GM19099 (cell line): ENCODE results near the gene PPP2R3B.

Source experiments
- POLR2A ChIP-seq: IDR thresholded peaks from 3 replicates; pipeline ENCODE4 v1.6.1; 2011; ENCODE audit warnings: low read depth; ENCODE audit not compliant: insufficient read length; ENCODE audit errors: extremely low read depth

The PPP2R3B gene

GRCh38 chrX:352582-353314 lies 34.0 kb downstream of the PPP2R3B start:
- TF ChIP-seq POLR2A: no peak

GRCh38 chrX:352181-352580 lies 34.5 kb downstream of the PPP2R3B start:
- no peak for TF ChIP-seq POLR2A

- no peak for TF ChIP-seq POLR2A
Measured at GRCh38 chrX:351736-352135, 35.0 kb downstream of the PPP2R3B start.

DNA sequence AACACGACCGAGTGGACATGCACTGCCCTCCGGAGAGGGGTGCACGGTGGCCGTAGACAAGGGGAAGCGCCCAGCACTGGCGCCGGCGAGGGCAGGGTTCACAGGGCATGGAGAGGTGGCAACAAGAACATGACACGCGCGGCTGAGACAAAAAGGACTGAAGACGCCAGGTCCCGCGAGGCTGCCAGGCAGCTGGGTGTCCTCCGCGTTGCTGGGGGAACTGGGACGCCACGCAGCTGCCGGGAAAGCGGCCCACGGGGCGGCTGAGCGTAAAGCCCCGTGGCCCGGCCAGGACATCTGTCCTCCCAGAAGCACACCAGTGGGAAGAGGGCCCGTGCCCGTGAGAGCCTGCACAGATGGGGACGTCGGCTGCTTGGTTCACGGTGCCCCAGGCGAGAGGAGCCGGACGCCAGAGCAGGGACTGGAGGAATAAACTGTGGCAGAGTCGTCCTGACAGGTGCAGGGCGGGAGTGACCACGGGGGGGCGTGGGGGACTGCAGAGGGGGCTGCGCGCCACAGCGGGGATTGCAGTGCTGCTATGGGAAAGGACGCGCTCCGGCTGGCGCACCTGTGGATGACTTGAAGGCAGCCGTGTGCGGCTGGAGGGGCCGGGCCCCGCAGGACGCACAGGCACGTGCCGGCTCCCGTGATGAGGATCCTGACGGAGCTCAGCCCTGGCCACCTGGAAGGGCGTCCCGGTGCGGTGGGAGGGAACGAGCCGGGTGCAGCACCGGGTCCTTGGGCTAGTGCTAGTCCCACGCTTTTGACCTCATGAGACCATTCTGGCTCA lies 36.0 kb downstream of the PPP2R3B start:
- TF ChIP-seq POLR2A: no peak

- TF ChIP-seq POLR2A: no peak
Measured at GRCh38 chrX:350148-350533, 36.6 kb downstream of the PPP2R3B start.

- no peak for TF ChIP-seq POLR2A
Measured at GRCh38 chrX:349702-350101, 37.0 kb downstream of the PPP2R3B start.

DNA sequence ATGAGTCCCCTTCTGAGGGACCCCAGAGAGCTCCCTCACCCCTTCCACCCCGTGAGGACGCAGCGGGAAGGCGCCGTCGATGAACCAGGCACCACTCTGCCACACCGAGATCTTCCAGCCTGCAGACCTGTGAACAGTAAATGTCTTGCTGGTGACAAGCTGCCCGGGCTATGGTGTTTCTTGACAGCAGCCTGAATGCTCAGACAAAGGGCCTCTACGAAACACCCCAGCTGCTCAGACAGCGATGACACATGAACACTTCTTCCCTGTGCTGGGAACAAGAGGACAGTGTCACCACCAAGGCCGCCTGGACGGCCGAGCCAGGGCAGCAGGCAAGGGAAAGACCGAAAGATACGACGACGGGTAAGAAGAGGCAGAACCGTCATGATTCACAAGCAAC lies 37.5 kb downstream of the PPP2R3B start:
- TF ChIP-seq POLR2A: no peak

DNA sequence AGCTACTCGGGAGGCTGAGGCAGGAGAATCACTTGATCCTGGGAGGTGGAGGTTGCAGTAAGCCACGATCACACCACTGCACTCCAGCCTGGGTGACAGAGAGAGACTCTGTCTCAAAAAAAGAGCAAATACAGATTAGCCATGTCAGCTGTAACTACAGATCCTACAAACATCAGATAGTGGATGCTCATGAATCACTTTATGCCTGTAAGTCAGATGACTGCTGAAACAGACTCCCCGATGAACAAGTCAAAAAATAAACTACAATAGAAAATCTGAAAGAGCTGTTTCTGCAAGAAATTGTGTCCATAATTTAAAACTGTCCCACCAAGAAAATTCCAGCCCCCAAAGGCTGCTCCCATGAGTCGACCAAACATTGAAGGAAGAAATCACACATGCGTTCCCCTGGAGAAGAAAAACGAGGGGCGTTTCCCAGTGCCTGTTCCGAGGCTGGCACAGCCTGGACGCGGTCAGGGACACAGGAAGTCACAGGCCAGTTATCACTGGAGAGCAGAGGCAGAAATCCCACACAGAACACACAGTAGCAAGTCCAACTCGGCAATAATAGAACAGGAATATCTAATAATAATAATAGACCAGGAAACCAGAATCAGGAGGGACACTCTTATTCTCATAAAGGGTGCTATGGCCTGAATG lies 38.1 kb downstream of the PPP2R3B start:
- TF ChIP-seq POLR2A: no peak

DNA sequence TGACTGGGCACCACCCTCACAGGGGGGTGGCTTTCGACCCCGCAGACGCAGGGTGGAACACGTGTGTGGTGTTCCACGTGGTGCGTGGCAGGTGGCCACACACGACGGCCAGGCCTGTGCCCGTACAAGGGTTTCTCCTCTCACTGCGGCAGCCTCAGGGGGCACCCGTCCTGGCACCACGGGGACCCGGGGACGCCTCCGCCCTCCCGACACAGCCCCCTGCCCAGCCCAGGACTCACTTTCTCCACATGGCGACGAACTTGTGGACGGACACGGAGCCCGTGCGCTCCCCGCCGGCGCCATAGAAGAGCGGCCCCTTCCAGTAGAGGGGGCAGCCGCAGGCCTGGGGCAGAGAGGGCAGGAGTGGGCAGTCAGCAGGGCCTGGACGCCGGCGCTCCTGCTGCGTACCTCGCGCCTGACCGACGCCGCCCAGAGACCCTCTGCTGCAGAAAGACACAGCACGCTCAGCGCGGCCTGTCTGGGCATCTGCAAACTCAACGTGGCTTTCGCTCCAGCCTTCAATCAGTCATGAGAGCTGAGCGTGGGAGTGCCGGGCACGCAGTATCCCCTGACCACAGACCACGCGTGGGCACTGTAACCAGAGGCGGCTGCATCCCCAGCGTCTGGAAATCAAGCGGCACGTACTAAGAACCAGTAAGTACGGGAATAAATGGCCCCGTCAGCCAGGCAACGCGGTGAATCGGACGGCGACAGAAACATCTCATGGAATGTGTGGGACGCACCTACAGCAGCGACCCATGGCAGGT lies 39.2 kb downstream of the PPP2R3B start:
- TF ChIP-seq POLR2A: no peak

DNA sequence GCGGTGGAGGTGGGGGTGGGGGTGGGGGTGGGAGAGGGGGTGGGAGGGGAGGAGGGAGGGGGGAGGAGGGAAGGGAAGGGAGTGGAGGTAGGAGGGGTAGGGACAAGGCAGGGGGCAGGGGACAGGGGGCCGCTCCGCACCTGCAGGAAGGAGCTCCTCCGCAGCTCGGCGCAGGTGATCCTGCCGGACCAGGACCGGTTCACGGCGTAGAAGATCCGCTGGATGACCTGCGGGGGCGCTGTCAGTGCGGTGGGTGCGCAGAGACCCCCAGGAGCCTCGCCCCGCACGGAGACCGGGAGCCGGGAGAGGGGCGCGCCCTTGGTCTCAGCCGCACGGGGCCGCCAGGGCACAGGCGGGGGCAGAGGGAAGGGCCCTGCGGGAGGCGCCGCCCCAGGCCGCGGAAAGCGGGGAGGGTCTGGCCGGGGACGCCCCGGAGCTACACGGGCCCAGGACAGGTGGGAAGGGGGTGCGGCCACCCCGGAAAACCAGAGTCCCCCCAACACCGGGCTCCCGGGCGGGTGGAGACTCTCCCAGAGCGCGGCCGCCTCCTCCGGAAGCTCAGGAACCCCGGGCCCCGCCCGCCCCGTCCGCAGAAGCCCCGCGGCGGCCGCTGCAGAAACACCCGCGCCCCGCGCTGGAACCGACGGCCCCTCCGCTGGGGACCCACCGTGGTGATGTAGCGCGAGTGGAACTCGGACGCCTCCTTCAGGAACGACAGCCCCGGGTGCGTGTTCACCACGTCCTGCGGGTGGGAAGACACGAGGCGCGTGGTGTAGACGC lies 40.5 kb downstream of the PPP2R3B start:
- no peak for TF ChIP-seq POLR2A

GRCh38 chrX:345020-345925 lies 41.4 kb downstream of the PPP2R3B start:
- no peak for TF ChIP-seq POLR2A

GRCh38 chrX:344371-344901 lies 42.3 kb downstream of the PPP2R3B start:
- TF ChIP-seq POLR2A: no peak

DNA sequence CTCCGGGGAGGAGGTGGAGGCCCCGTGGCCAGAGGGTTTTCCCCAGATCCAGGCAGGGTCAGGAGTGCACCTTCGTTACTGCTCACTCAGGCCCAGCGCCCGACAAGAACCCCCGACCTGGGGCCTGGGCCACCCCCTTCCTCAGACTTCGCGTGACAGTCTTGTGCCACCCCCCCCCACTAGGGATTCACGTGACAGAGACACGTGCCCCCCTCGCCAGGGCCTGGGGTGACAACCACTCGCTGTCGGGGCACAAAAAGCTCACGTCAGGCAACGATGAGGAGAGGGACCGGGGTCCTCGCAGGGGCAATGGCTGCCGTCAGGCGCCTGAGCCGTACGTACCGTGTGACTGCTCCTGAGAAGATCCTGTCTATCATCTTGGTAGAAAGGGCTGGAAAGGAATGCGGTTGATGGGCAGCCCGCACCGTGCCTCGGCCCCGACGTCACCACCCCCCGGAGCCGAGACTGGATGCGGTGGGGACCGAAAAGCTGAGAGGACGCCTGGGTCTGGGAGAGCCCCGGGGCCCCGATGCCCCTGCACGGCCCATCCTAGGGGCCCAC lies 45.1 kb downstream of the PPP2R3B start:
- no peak for TF ChIP-seq POLR2A
